NT2/D1 (cell line): ENCODE measurements around the gene FOXO6.

ENCODE experiments used
- DNase-seq: peaks from one replicate; pipeline ENCODE4 v3.0.0-alpha.2; 2011; ENCODE audit warnings: low read depth, low spot score
- H3K27me3 ChIP-seq: 2 replicates; pipeline ENCODE4 v1.6.0; 2011; ENCODE audit warnings: mild to moderate bottlenecking; ENCODE audit not compliant: insufficient read length, insufficient read depth
- H3K36me3 ChIP-seq: 2 replicates; pipeline ENCODE4 v1.6.1; 2011; ENCODE audit warnings: mild to moderate bottlenecking, low read length, mixed read lengths; ENCODE audit not compliant: insufficient read depth, insufficient read length
- H3K4me1 ChIP-seq: 2 replicates; pipeline ENCODE4 v1.5.1; 2011; ENCODE audit not compliant: insufficient read depth, insufficient read length
- H3K4me3 ChIP-seq: 2 replicates; pipeline ENCODE4 v1.5.1; 2011; ENCODE audit warnings: low read depth; ENCODE audit not compliant: insufficient read length
- H3K9ac ChIP-seq: 2 replicates; pipeline ENCODE4 v1.6.0; 2011; ENCODE audit warnings: low read depth; ENCODE audit not compliant: insufficient read length
- H3K9me3 ChIP-seq: 2 replicates; pipeline ENCODE4 v1.5.1; 2011; ENCODE audit warnings: mild to moderate bottlenecking, low read length; ENCODE audit not compliant: insufficient read depth
- SUZ12 ChIP-seq: IDR thresholded peaks from 2 replicates; pipeline ENCODE4 v1.6.1; 2011; ENCODE audit not compliant: insufficient read length, insufficient read depth; ENCODE audit errors: extremely low read depth
- YY1 ChIP-seq: IDR thresholded peaks from 2 replicates; pipeline ENCODE4 v1.6.1; 2011; ENCODE audit not compliant: insufficient read length, insufficient read depth
- ZNF274 ChIP-seq: IDR thresholded peaks from 2 replicates; pipeline ENCODE4 v1.6.1; 2011; ENCODE audit warnings: mild to moderate bottlenecking, low read depth, low read length

Gene FOXO6

GRCh38 chr1:41360786-41361494 is at the start of gene FOXO6:
TSS of gene FOXO6 (plus strand) at chr1:41361434.
- Histone ChIP-seq H3K9me3 (no peaks in the 10 kb centered on the region), H3K4me3 (peak within 1 kb of the TSS; percentile 54), H3K27me3 (peaks cover 81% of the 10 kb centered on the region), H3K9ac (peak within 1 kb of the TSS; percentile 76), H3K36me3 (no peaks in the 10 kb centered on the region), H3K4me1 (peaks cover 47% of the 10 kb centered on the region)
- peak; percentile 98 for DNase-seq
- TF ChIP-seq ZNF274 (no peak), SUZ12 (no peak), YY1 (no peak)

- Histone ChIP-seq H3K4me1 (peaks cover 3% of the 10 kb centered on the region), H3K27me3 (peaks cover 7% of the 10 kb centered on the region), H3K4me3 (no peak overlapping the region), H3K9me3 (peaks cover 10% of the 10 kb centered on the region), H3K36me3 (no peaks in the 10 kb centered on the region), H3K9ac (no peak overlapping the region)
- no peak for TF ChIP-seq ZNF274
- no peak for TF ChIP-seq YY1
- no peak for TF ChIP-seq SUZ12
- no peak for DNase-seq
These were observed 48.1 kb upstream of the FOXO6 start for GRCh38 chr1:41312991-41313645.

- Histone ChIP-seq H3K27me3 (peaks cover 12% of the 10 kb centered on the region), H3K4me3 (no peak overlapping the region), H3K36me3 (no peaks in the 10 kb centered on the region), H3K9ac (no peak overlapping the region), H3K9me3 (peaks cover 8% of the 10 kb centered on the region), H3K4me1 (peaks cover 3% of the 10 kb centered on the region)
- peak; percentile 68 for DNase-seq
- TF ChIP-seq YY1: no peak
These were observed 47.5 kb upstream of the FOXO6 start for GRCh38 chr1:41313661-41314131.

GRCh38 chr1:41314376-41315145 is 46.7 kb upstream of the FOXO6 start:
- H3K4me3 ChIP-seq: no peak overlapping the region
- H3K36me3 ChIP-seq: no peaks in the 10 kb centered on the region
- H3K27me3 ChIP-seq: peaks cover 14% of the 10 kb centered on the region
- H3K4me1 ChIP-seq: peaks cover 3% of the 10 kb centered on the region
- TF ChIP-seq YY1 (no peak), SUZ12 (no peak), ZNF274 (no peak)
- H3K9me3 ChIP-seq: no peaks in the 10 kb centered on the region; the same call in 1 of the 2 replicates
- DNase-seq: no peak
- H3K9ac ChIP-seq: no peak overlapping the region

- no peak overlapping the region for H3K9ac ChIP-seq
- no peak overlapping the region for H3K4me3 ChIP-seq
- H3K36me3 ChIP-seq: no peaks in the 10 kb centered on the region
- no peak for DNase-seq
- H3K9me3 ChIP-seq: no peaks in the 10 kb centered on the region
- TF ChIP-seq YY1 (no peak), ZNF274 (no peak), SUZ12 (no peak)
- H3K4me1 ChIP-seq: peaks cover 9% of the 10 kb centered on the region
- peaks cover 14% of the 10 kb centered on the region for H3K27me3 ChIP-seq
These were observed 46.0 kb upstream of the FOXO6 start for GRCh38 chr1:41315146-41315822.

GRCh38 chr1:41315871-41316270 is 45.4 kb upstream of the FOXO6 start:
- Histone ChIP-seq H3K27me3 (peaks cover 14% of the 10 kb centered on the region), H3K9ac (no peak overlapping the region), H3K4me1 (peaks cover 15% of the 10 kb centered on the region), H3K36me3 (no peaks in the 10 kb centered on the region), H3K4me3 (no peak overlapping the region), H3K9me3 (no peaks in the 10 kb centered on the region)
- TF ChIP-seq YY1 (no peak), SUZ12 (no peak), ZNF274 (no peak)
- no peak for DNase-seq

GRCh38 chr1:41317361-41317760 is 43.9 kb upstream of the FOXO6 start:
- H3K9ac ChIP-seq: no peak overlapping the region
- TF ChIP-seq SUZ12 (no peak), YY1 (no peak), ZNF274 (no peak)
- H3K27me3 ChIP-seq: peaks cover 14% of the 10 kb centered on the region
- no peaks in the 10 kb centered on the region for H3K36me3 ChIP-seq
- no peak overlapping the region for H3K4me3 ChIP-seq
- no peaks in the 10 kb centered on the region for H3K9me3 ChIP-seq
- peaks cover 18% of the 10 kb centered on the region for H3K4me1 ChIP-seq
- DNase-seq: no peak
